ENCODE measurements around the gene TMEM143. TPM values are rescaled to one million over a fixed set of nuclear protein-coding genes. Genes with fewer than 3 reads are reported as not detected.
A peak's percentile ranks its signal among the peaks of the same experiment; 100 is the strongest.

TMEM143 gene
- total RNA-seq, 1 experiment from 2014 or later = 15.2 TPM

GRCh38 chr19:48391100-48392005, 27.6 kb upstream of the TMEM143 start, which contains the start of gene KDELR1:
Gene KDELR1, minus strand, starts transcription at chr19:48391551. Its CDS starts 193 bp downstream, at chr19:48391358.
- Mint-ChIP-seq H3K27ac (peak within 1 kb of the TSS; percentile 77 to 96 (median 94)), H3K9me3 (no peaks in the 10 kb centered on the region), H3K4me3 (peak within 1 kb of the TSS; percentile 93 to 98), H3K4me1 (peaks cover 21 to 43% of the 10 kb centered on the region in 2 experiments), H3K27me3 (ENCODE audit: low read depth) (peaks cover 45% of the 10 kb centered on the region), H3K36me3 (ENCODE audit: insufficient read depth in 1 of 3, low read depth in 3 of 3) (peaks cover 19 to 27% (median 24%) of the 10 kb centered on the region in 3 experiments; a peak in 6 of 7 replicates)
- Histone ChIP-seq H3K23me2 (ENCODE audit: insufficient read length, low read depth, low read length, poor library complexity, severe bottlenecking) (peaks cover 5% of the 10 kb centered on the region), H4K91ac (ENCODE audit: insufficient read length, low read depth, low read length) (no peak within 1 kb of the TSS), H2BK120ac (ENCODE audit: low read depth, low read length, poor library complexity, severe bottlenecking) (no peak within 1 kb of the TSS), H3K27ac (ENCODE audit: insufficient read length, low read depth, low read length) (no peak within 1 kb of the TSS), H4K8ac (replicated peaks; ENCODE audit: insufficient read length, low read depth, low read length) (no peak within 1 kb of the TSS), H3K27me3 (ENCODE audit: insufficient read depth, low read length) (peaks cover 8% of the 10 kb centered on the region; the same call in 1 of the 2 replicates), H3K79me2 (ENCODE audit: insufficient read depth, low read length) (no peaks in the 10 kb centered on the region), H4K5ac (ENCODE audit: insufficient read length, low read depth, low read length) (no peak within 1 kb of the TSS), H2BK15ac (ENCODE audit: low read depth, low read length) (no peak within 1 kb of the TSS), H3K18ac (ENCODE audit: insufficient read length, low read depth, low read length) (peak within 1 kb of the TSS; percentile 70), H2BK20ac (ENCODE audit: low read depth, low read length, poor library complexity, severe bottlenecking) (no peak within 1 kb of the TSS), H3T11ph (ENCODE audit: low read length) (no peak within 1 kb of the TSS), H3K79me1 (ENCODE audit: insufficient read depth, low read depth, low read length, poor library complexity, severe bottlenecking) (no peaks in the 10 kb centered on the region), H2AFZ (ENCODE audit: low read length) (no peak within 1 kb of the TSS), H3K9ac (ENCODE audit: extremely low read depth, insufficient read length, low read length) (peak within 1 kb of the TSS; percentile 87), H3K4me1 (ENCODE audit: insufficient read depth, low read length) (peaks cover 3% of the 10 kb centered on the region; the same call in 1 of the 2 replicates), H2BK5ac (ENCODE audit: insufficient read length, low read length) (no peak within 1 kb of the TSS), H3K9me3 (ENCODE audit: control insufficient read depth, low read depth, low read length) (no peaks in the 10 kb centered on the region), H2AK5ac (ENCODE audit: insufficient read length, low read length) (no peak within 1 kb of the TSS), H3K4me2 (ENCODE audit: insufficient read depth, insufficient read length, low read length) (peak within 1 kb of the TSS; percentile 65), H3K23ac (ENCODE audit: insufficient read length, low read depth, low read length) (no peak within 1 kb of the TSS), H4K20me1 (ENCODE audit: control insufficient read depth, insufficient read depth, insufficient read length) (no peaks in the 10 kb centered on the region), H3K56ac (ENCODE audit: insufficient read length, low read depth, low read length) (no peak within 1 kb of the TSS), H2BK12ac (ENCODE audit: insufficient read length, low read depth, low read length) (no peak within 1 kb of the TSS), H3K14ac (ENCODE audit: insufficient read depth, low read length) (peak within 1 kb of the TSS; percentile 69), H3K4ac (ENCODE audit: low read depth, low read length) (no peak within 1 kb of the TSS)
- peak; percentile 78 for DNase-seq
- WGBS (ENCODE audit: extremely low coverage, insufficient read length, low lambda C conversion rate) = no CpG with 5 or more reads among the region's 42 CpGs
- TF ChIP-seq CTCF (conservative IDR thresholded peaks at IDR 0.05) = peak; percentile 95
